K562 (cell line): ENCODE data around the gene KCTD6. TPM values are rescaled to one million over a fixed set of nuclear protein-coding genes. Genes with fewer than 3 reads are reported as not detected.

ENCODE experiments used
- ATAC-seq: fragments of 200-7000 bp; cut with Tn5 transposase; 3 replicates; pipeline ENCODE4 v1.9.1; 2020; ENCODE audit warnings: moderate library complexity
- BruUV-seq: library from RNA; stranded (reverse); fragments of 400-500 nt; replicated peaks from 2 replicates; lab custom pipeline; 2021; lab: Mats Ljungman, UMichigan
- CTCF ChIA-PET: fragments of 300-600 bp; formaldehyde crosslinking; extraction: SDS; loops from one replicate; lab custom pipeline; 2021; ENCODE audit warnings: low intra/inter-chr PET ratio; lab: Yijun Ruan, JAX
- POLR2A ChIA-PET: fragments of 300-600, 350-650 bp; sonication (Branson Sonifier 250); formaldehyde crosslinking; extraction: SDS; loops from one replicate; lab custom pipeline; 2021; ENCODE audit warnings: antibody characterized with exemption, inconsistent platforms; lab: Yijun Ruan, JAX
- DNase-seq, 4 experiments: peaks; one replicate each; pipeline versions ENCODE4 v3.0.0 to v3.0.0-alpha.2; 2011 to 2018; ENCODE audit warnings: low spot score in 3 of 4, mixed read lengths in 3 of 4; ENCODE audit errors: extremely low read depth in 1 of 4
- FAIRE-seq: peaks from 2 replicates; lab custom pipeline; 2011; peaks lifted over from hg19 to GRCh38; lab: Jason Lieb, UNC
- H2AFZ ChIP-seq: 2 replicates; pipeline ENCODE4 v1.6.0; 2011; ENCODE audit warnings: low read depth, low read length, control low read depth, inconsistent platforms
- H3K27ac ChIP-seq: fragments of 200-600 bp; 3 replicates; pipeline ENCODE4 v1.8.0; 2011; ENCODE audit warnings: low read depth, mild to moderate bottlenecking, control low read depth, inconsistent platforms, low read length, moderate library complexity, mixed read lengths; ENCODE audit errors: extremely low read depth
- H3K27me3 ChIP-seq, 2 experiments: fragments of 300-600 bp in 1 of 2; 2 replicates in 1 of 2; 3 replicates in 1 of 2; pipeline versions ENCODE4 v1.6.0 to v1.8.0; 2011; ENCODE audit warnings: inconsistent platforms in 2 of 2, low read length in 2 of 2, mild to moderate bottlenecking in 1 of 2, mixed read lengths in 1 of 2, moderate library complexity in 1 of 2; ENCODE audit not compliant: control insufficient read depth in 2 of 2, insufficient read depth in 2 of 2
- H3K36me3 ChIP-seq: fragments of 300-600 bp; 3 replicates; pipeline ENCODE4 v1.8.0; 2011; ENCODE audit warnings: mild to moderate bottlenecking, low read length, inconsistent platforms; ENCODE audit not compliant: control insufficient read depth, insufficient read depth
- H3K4me1 ChIP-seq, 2 experiments: fragments of 200-600 bp in 1 of 2; replicated peaks in 1 of 2; 2 replicates in 1 of 2; 3 replicates in 1 of 2; pipeline versions ENCODE4 v1.5.1 to v1.8.0; 2011; ENCODE audit warnings: inconsistent platforms in 2 of 2, low read length in 2 of 2, mild to moderate bottlenecking in 1 of 2, mixed read lengths in 1 of 2, moderate library complexity in 1 of 2; ENCODE audit not compliant: control insufficient read depth in 2 of 2, insufficient read depth in 2 of 2
- H3K4me2 ChIP-seq: 2 replicates; pipeline ENCODE4 v1.6.1; 2011; ENCODE audit warnings: low read length, control low read depth, inconsistent platforms, mixed read lengths; ENCODE audit not compliant: insufficient read depth
- H3K4me3 ChIP-seq: fragments of 200-600 bp; sonication (generic), shearing (Covaris generic); 2 replicates; pipeline ENCODE4 v1.5.1; 2016; ENCODE audit warnings: control low read depth, inconsistent platforms
- H3K79me2 ChIP-seq: fragments of 200-600 bp; 3 replicates; pipeline ENCODE4 v1.8.0; 2011; ENCODE audit warnings: low read length, inconsistent platforms; ENCODE audit not compliant: control insufficient read depth, insufficient read depth
- H3K9ac ChIP-seq, 2 experiments: 2 replicates each; pipeline versions ENCODE4 v1.6.0 to v1.6.1; 2011; ENCODE audit warnings: low read depth in 2 of 2, low read length in 2 of 2, control low read depth in 1 of 2, inconsistent platforms in 1 of 2, mild to moderate bottlenecking in 1 of 2, mixed read lengths in 1 of 2; ENCODE audit not compliant: insufficient read depth in 1 of 2
- H3K9me1 ChIP-seq: one replicate; pipeline ENCODE4 v1.6.0; 2011; ENCODE audit warnings: inconsistent platforms, mild to moderate bottlenecking, low read length, moderate library complexity; ENCODE audit not compliant: control insufficient read depth, insufficient read depth
- H3K9me3 ChIP-seq: replicated peaks from 2 replicates; pipeline ENCODE4 v1.5.1; 2011; ENCODE audit warnings: low read depth, low read length, inconsistent platforms; ENCODE audit not compliant: control insufficient read depth, insufficient read depth
- H4K20me1 ChIP-seq: replicated peaks from 2 replicates; pipeline ENCODE4 v1.6.1; 2011; ENCODE audit warnings: low read length, inconsistent platforms, mixed read lengths; ENCODE audit not compliant: control insufficient read depth, insufficient read depth
- ARID2 ChIP-seq: fragments of 450-650 bp; IDR thresholded peaks from 2 replicates; pipeline ENCODE4 v1.6.1; 2017; ENCODE audit warnings: antibody characterized with exemption, mild to moderate bottlenecking
- MECOM ChIP-seq: fragments of 250-450 bp; sonication (Bioruptor Pico); IDR thresholded peaks from 2 replicates; pipeline ENCODE4 v1.8.0; 2022; ENCODE audit warnings: inconsistent platforms
- RBFOX2 ChIP-seq: fragments of 200-400 bp; formaldehyde crosslinking; IDR thresholded peaks from 2 replicates; pipeline ENCODE4 v1.6.1; 2017; ENCODE audit warnings: low read depth, mild to moderate bottlenecking, low read length, moderate library complexity
- RNF219 ChIP-seq: fragments of 250-450 bp; sonication (Bioruptor Pico); IDR thresholded peaks from 2 replicates; pipeline ENCODE4 v1.5.0; 2022; ENCODE audit warnings: mild to moderate bottlenecking
- SMAD2 ChIP-seq: fragments of 150-350 bp; IDR thresholded peaks from 2 replicates; pipeline ENCODE4 v1.6.1; 2014; ENCODE audit warnings: low read depth, mild to moderate bottlenecking, low read length
- TAL1 ChIP-seq: fragments of 450-650 bp; IDR thresholded peaks from 2 replicates; pipeline ENCODE4 v1.6.1; 2016; ENCODE audit warnings: mild to moderate bottlenecking
- ZNF518B ChIP-seq: fragments of 250-450 bp; sonication (Bioruptor Pico); IDR thresholded peaks from 2 replicates; pipeline ENCODE4 v1.5.0; 2021; ENCODE audit warnings: mild to moderate bottlenecking, moderate library complexity
- ZNF830 ChIP-seq: fragments of 250-450 bp; sonication (Bioruptor Pico); IDR thresholded peaks from 2 replicates; pipeline ENCODE4 v1.5.0; 2021; ENCODE audit warnings: mild to moderate bottlenecking
- WGBS: fragments of 100-300 bp; shearing (Covaris generic); methylation state at CpG from one replicate; pipeline ENCODE4 v1.1.6; 2016; ENCODE audit warnings: low coverage, mixed read lengths; ENCODE audit not compliant: insufficient coverage; ENCODE audit errors: missing lambda C conversion rate; 5-methylcytosine and 5-hydroxymethylcytosine counted together
- in situ Hi-C: fragments of 300-500 bp; cut with MboI; formaldehyde crosslinking; loops from 4 replicates; pipeline ENCODE4 v1.15.0; 2018; ENCODE audit warnings: inconsistent platforms, mixed read lengths
- intact Hi-C: fragments of 100-400 bp; cut with micrococcal nuclease; formaldehyde crosslinking; loops from 2 replicates; pipeline ENCODE4 v1.14.2; 2022
- polyA plus RNA-seq, 8 experiments: library from polyadenylated mRNA; depleted of rRNA in 4 of 8; stranded (reverse) in 5 of 8; unstranded in 3 of 8; fragments of >200 nt; fragmentation: Nextera tagmentation in 2 of 8; fragmentation: Illumina TruSeq in 1 of 8; extraction: Ambion mirVana in 2 of 8; extraction: Trizol in 1 of 8; gene quantifications; 2 replicates each; pipeline versions ENCODE4 v1.2.1 to v1.2.3, GENCODE V29; 2011 to 2014; ENCODE audit warnings: inconsistent platforms in 1 of 8, missing spikeins in 1 of 8
- total RNA-seq, 7 experiments: library from RNA; depleted of rRNA in 6 of 7; stranded (reverse); fragments of >200 nt in 6 of 7; fragmentation: Illumina TruSeq in 2 of 7; extraction: Trizol in 2 of 7; gene quantifications; 2 replicates each; pipeline versions ENCODE4 v1.2.1 to v1.2.3, GENCODE V29; 2011 to 2021; ENCODE audit warnings: low replicate concordance in 1 of 7

KCTD6 gene
- total and polyA plus RNA-seq, 9 of the 15 experiments (the other 6 are each of a cell fraction or from before 2014, with no cell fraction given), result 2.1 to 5.9 (median 4.5) TPM

GRCh38 chr3:58484722-58485069, 7.2 kb upstream of the KCTD6 start:
- Histone ChIP-seq H3K27me3 (no peaks in the 10 kb centered on the region), H3K4me2 (no peak overlapping the region), H3K36me3 (no peaks in the 10 kb centered on the region), H3K9me1 (no peaks in the 10 kb centered on the region), H2AFZ (no peak overlapping the region), H3K4me1 (peaks cover 11% of the 10 kb centered on the region in 2 experiments; a peak in 4 of 5 replicates), H3K9ac (no peak overlapping the region), H3K9me3 (no peaks in the 10 kb centered on the region), H3K79me2 (no peaks in the 10 kb centered on the region), H3K27ac (no peak overlapping the region), H4K20me1 (no peaks in the 10 kb centered on the region)
- no peak for DNase-seq
- ChIA-PET POLR2A (no interaction called here), CTCF (no interaction called here)
- 18% methylated on average over 1 of the region's 3 CpGs for WGBS
- in situ Hi-C loops, result no loop called here
- no peak for TF ChIP-seq RNF219 (CRISPR knock-in tag)
- TF ChIP-seq ARID2, result no peak
- no peak for TF ChIP-seq ZNF830 (CRISPR knock-in tag)
- no peak for TF ChIP-seq TAL1
- no peak for TF ChIP-seq ZNF518B (CRISPR knock-in tag)
- no peak for TF ChIP-seq MECOM
- no peak for TF ChIP-seq RBFOX2
- no peak for TF ChIP-seq SMAD2
- TF ChIP-seq, all 486 proteins: peak for 0
- BruUV-seq, result no TSS peak
- FAIRE-seq (no peak), ATAC-seq (no peak)
- intact Hi-C loops, result no loop called here
- H3K4me3 ChIP-seq, result no peak overlapping the region
